C4-2B (cell line): Measurements from ENCODE around the gene ALDH3A1.

Source experiments
- ZFX ChIP-seq: fragments of 450-650 bp; IDR thresholded peaks from 2 replicates; pipeline ENCODE4 v1.6.1; 2017
- TF ChIP-seq, protein P1 (sequence below): fragments of 450-650 bp; conservative IDR thresholded peaks from 2 replicates; pipeline ENCODE4 v1.5.1; 2017; ENCODE audit warnings: mild to moderate bottlenecking

DNA sequence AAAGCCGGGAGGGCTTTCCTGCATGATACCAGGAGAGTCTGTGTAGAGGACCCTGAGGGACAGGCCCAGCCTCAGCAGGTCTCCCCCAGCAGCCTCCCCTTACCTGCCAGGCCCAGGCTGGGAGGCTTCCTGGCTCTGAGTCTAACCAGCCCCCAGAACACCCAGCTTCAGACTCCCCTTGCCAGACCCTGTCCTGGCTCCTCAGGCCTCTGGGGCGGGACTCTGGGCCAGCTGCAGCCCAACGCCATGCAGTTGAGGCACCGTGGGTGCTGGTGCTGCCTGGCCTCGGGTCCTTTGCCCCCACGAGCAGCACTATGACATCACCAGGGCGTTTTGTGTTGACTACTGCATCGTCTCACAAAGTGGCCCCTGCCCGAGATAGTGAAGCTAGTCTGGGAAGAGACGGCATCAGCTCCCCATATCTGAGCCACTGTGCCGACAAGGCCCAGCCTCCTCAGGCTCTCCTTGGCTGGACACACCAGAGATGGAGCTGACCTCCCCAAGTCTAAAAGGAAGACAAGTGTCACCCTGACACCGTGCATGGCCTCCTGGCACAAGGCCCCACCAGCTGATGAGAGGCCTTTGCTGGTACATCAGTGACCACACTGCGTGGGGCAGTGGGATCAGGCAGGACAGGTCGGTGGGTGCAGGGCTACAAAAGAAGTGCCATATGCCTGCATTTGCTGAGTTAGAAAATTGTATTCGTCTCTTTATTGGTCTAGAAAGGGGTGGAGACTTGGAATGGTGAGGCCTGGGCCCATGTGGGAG, 10.6 kb downstream of the ALDH3A1 start:
- TF ChIP-seq, protein P1, sequence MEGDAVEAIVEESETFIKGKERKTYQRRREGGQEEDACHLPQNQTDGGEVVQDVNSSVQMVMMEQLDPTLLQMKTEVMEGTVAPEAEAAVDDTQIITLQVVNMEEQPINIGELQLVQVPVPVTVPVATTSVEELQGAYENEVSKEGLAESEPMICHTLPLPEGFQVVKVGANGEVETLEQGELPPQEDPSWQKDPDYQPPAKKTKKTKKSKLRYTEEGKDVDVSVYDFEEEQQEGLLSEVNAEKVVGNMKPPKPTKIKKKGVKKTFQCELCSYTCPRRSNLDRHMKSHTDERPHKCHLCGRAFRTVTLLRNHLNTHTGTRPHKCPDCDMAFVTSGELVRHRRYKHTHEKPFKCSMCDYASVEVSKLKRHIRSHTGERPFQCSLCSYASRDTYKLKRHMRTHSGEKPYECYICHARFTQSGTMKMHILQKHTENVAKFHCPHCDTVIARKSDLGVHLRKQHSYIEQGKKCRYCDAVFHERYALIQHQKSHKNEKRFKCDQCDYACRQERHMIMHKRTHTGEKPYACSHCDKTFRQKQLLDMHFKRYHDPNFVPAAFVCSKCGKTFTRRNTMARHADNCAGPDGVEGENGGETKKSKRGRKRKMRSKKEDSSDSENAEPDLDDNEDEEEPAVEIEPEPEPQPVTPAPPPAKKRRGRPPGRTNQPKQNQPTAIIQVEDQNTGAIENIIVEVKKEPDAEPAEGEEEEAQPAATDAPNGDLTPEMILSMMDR = no peak
- TF ChIP-seq ZFX = no peak
